GM12878 (cell line): ENCODE results near the gene VSTM4. TPM values are rescaled to one million over a fixed set of nuclear protein-coding genes. Genes with fewer than 3 reads are reported as not detected.

ENCODE experiments used
- ATAC-seq: fragments of 200-7000 bp; cut with Tn5 transposase; 3 replicates; pipeline ENCODE4 v1.9.1; 2020; ENCODE audit warnings: mild to moderate bottlenecking, moderate library complexity
- BruUV-seq: library from RNA; stranded (reverse); fragments of 400-500 nt; replicated peaks from 2 replicates; lab custom pipeline; 2021; lab: Mats Ljungman, UMichigan
- CTCF ChIA-PET: fragments of 300-600 bp; sonication (Branson Sonifier 250); formaldehyde crosslinking; extraction: SDS; loops from one replicate; lab custom pipeline; 2021; ENCODE audit warnings: inconsistent platforms; lab: Yijun Ruan, JAX
- POLR2A ChIA-PET: fragments of 350-600 bp; formaldehyde crosslinking; extraction: SDS; loops from one replicate; lab custom pipeline; 2021; ENCODE audit warnings: inconsistent platforms; lab: Charles Lee
- RAD21 ChIA-PET: fragments of 300-600 bp; sonication (Branson Sonifier 250); formaldehyde crosslinking; loops from one replicate; lab custom pipeline; 2023; ENCODE audit warnings: antibody characterized with exemption; ENCODE audit not compliant: unreplicated experiment; lab: Charles Lee
- SMC1A ChIA-PET: fragments of 300-600 bp; sonication (Branson Sonifier 250); formaldehyde crosslinking; loops from one replicate; lab custom pipeline; 2023; ENCODE audit not compliant: unreplicated experiment, uncharacterized antibody; lab: Charles Lee
- DNase-seq: peaks from one replicate; pipeline ENCODE4 v3.0.0-alpha.2; 2011; ENCODE audit warnings: low read depth, low spot score
- FAIRE-seq: peaks from 3 replicates; lab custom pipeline; 2011; peaks lifted over from hg19 to GRCh38; lab: Jason Lieb, UNC
- H2AFZ ChIP-seq: 2 replicates; pipeline ENCODE4 v1.6.0; 2011; ENCODE audit warnings: low read depth, low read length, control low read depth; ENCODE audit not compliant: control insufficient read depth
- H3K27ac ChIP-seq: 2 replicates; pipeline ENCODE4 v1.5.1; 2011; ENCODE audit warnings: control low read depth; ENCODE audit not compliant: control insufficient read depth, insufficient read depth
- H3K27me3 ChIP-seq, 2 experiments: replicated peaks in 1 of 2; 2 replicates each; pipeline versions ENCODE4 v1.6.0 to v1.6.1; 2011; ENCODE audit warnings: low read length in 1 of 2; ENCODE audit not compliant: control insufficient read depth in 2 of 2, insufficient read depth in 2 of 2
- H3K36me3 ChIP-seq, 2 experiments: 2 replicates each; pipeline ENCODE4 v1.5.1; 2011; ENCODE audit warnings: low read length in 1 of 2; ENCODE audit not compliant: control insufficient read depth in 2 of 2, insufficient read depth in 2 of 2
- H3K4me1 ChIP-seq: 2 replicates; pipeline ENCODE4 v1.6.1; 2011; ENCODE audit warnings: mild to moderate bottlenecking, low read length, moderate library complexity, mixed read lengths; ENCODE audit not compliant: control insufficient read depth, insufficient read depth
- H3K4me2 ChIP-seq: 2 replicates; pipeline ENCODE4 v1.6.0; 2011; ENCODE audit warnings: control low read depth; ENCODE audit not compliant: control insufficient read depth, insufficient read depth
- H3K4me3 ChIP-seq: fragments of 200-600 bp; sonication (generic); 2 replicates; pipeline ENCODE4 v1.5.1; 2016
- H3K79me2 ChIP-seq: 2 replicates; pipeline ENCODE4 v1.6.0; 2011; ENCODE audit warnings: low read length; ENCODE audit not compliant: control insufficient read depth, insufficient read depth
- H3K9ac ChIP-seq: 2 replicates; pipeline ENCODE4 v1.8.0; 2011; ENCODE audit warnings: low read length, control low read depth, mixed read lengths; ENCODE audit not compliant: control insufficient read depth, insufficient read depth
- H3K9me3 ChIP-seq: replicated peaks from 3 replicates; pipeline ENCODE4 v1.5.1; 2011; ENCODE audit warnings: mild to moderate bottlenecking, low read length; ENCODE audit not compliant: control insufficient read depth, insufficient read depth
- H4K20me1 ChIP-seq: 2 replicates; pipeline ENCODE4 v1.6.0; 2011; ENCODE audit not compliant: control insufficient read depth, insufficient read depth
- BCL3 ChIP-seq: IDR thresholded peaks from 2 replicates; pipeline ENCODE4 v1.6.1; 2011; ENCODE audit warnings: borderline replicate concordance, low read depth, mild to moderate bottlenecking, moderate library complexity, low read length; ENCODE audit not compliant: insufficient read depth, poor library complexity, severe bottlenecking
- BCLAF1 ChIP-seq: fragments of 450-650 bp; IDR thresholded peaks from 2 replicates; pipeline ENCODE4 v1.6.1; 2017; ENCODE audit warnings: antibody characterized with exemption, mild to moderate bottlenecking, moderate library complexity
- CHD2 ChIP-seq: IDR thresholded peaks from 2 replicates; pipeline ENCODE4 v1.6.1; 2011; ENCODE audit warnings: low read depth, low read length, improper control_type of control experiment, borderline replicate concordance
- HDAC6 ChIP-seq: fragments of 200-600 bp; sonication (generic); IDR thresholded peaks from one replicate; pipeline ENCODE4 v1.8.0; 2017; ENCODE audit warnings: antibody characterized with exemption; ENCODE audit not compliant: unreplicated experiment
- JUND ChIP-seq: IDR thresholded peaks from 2 replicates; pipeline ENCODE4 v1.6.1; 2012; ENCODE audit warnings: low read depth, mild to moderate bottlenecking, low read length, improper control_type of control experiment, moderate library complexity
- KDM1A ChIP-seq: fragments of 200-600 bp; sonication (generic); IDR thresholded peaks from 2 replicates; pipeline ENCODE4 v1.6.1; 2016; ENCODE audit warnings: borderline replicate concordance
- LARP7 ChIP-seq: fragments of 450-650 bp; IDR thresholded peaks from 2 replicates; pipeline ENCODE4 v1.6.1; 2017; ENCODE audit warnings: mild to moderate bottlenecking
- MYC ChIP-seq: IDR thresholded peaks from 2 replicates; pipeline ENCODE4 v1.6.1; 2011; ENCODE audit warnings: mild to moderate bottlenecking, low read length, moderate library complexity, inconsistent platforms; ENCODE audit not compliant: insufficient read depth, insufficient replicate concordance, insufficient read length, severe bottlenecking
- NR2F1 ChIP-seq: fragments of 450-650 bp; conservative IDR thresholded peaks from 2 replicates; pipeline ENCODE4 v1.6.1; 2017; ENCODE audit warnings: mild to moderate bottlenecking
- RAD21 ChIP-seq: IDR thresholded peaks from 2 replicates; pipeline ENCODE4 v1.6.1; 2011; ENCODE audit warnings: mild to moderate bottlenecking, low read depth, low read length, moderate library complexity; ENCODE audit not compliant: insufficient read depth
- RCOR1 ChIP-seq: conservative IDR thresholded peaks from 2 replicates; pipeline ENCODE4 v1.6.1; 2012; ENCODE audit warnings: low read depth, low read length, improper control_type of control experiment
- SUPT20H ChIP-seq: IDR thresholded peaks from 2 replicates; pipeline ENCODE4 v1.6.1; 2011; ENCODE audit warnings: low read depth, mild to moderate bottlenecking, low read length, moderate library complexity, borderline replicate concordance; ENCODE audit not compliant: control insufficient read depth
- ZNF384 ChIP-seq: IDR thresholded peaks from 2 replicates; pipeline ENCODE4 v1.6.1; 2012; ENCODE audit warnings: low read depth, mild to moderate bottlenecking, low read length, improper control_type of control experiment, borderline replicate concordance
- ZSCAN29 ChIP-seq: fragments of 450-650 bp; IDR thresholded peaks from 2 replicates; pipeline ENCODE4 v1.6.1; 2017; ENCODE audit warnings: mild to moderate bottlenecking, moderate library complexity
- WGBS: methylation state at CpG from one replicate; pipeline ENCODE4 v1.1.6; 2016; ENCODE audit warnings: low lambda C conversion rate; ENCODE audit not compliant: insufficient replicate concordance, insufficient coverage; ENCODE audit errors: missing lambda C conversion rate; 5-methylcytosine and 5-hydroxymethylcytosine counted together
- in situ Hi-C: fragments of 300-500 bp; cut with MboI; formaldehyde crosslinking; loops from 9 replicates; pipeline ENCODE4 v1.14.3; 2018; ENCODE audit warnings: mixed read lengths
- intact Hi-C: fragments of 100-400 bp; cut with micrococcal nuclease; formaldehyde crosslinking; loops from one replicate; pipeline ENCODE4 v1.14.2; 2022; ENCODE audit not compliant: unreplicated experiment
- polyA plus RNA-seq, 11 experiments: library from polyadenylated mRNA; depleted of rRNA in 4 of 11; unstranded in 6 of 11; stranded (reverse) in 5 of 11; fragments of >200 nt; fragmentation: Nextera tagmentation in 4 of 11; fragmentation: Illumina TruSeq in 1 of 11; extraction: Ambion mirVana in 4 of 11; extraction: Trizol in 1 of 11; gene quantifications; 1 replicate in 1 of 11; 2 replicates in 10 of 11; pipeline versions ENCODE4 v1.2.1 to v1.2.3, GENCODE V29; 2011 to 2016; ENCODE audit warnings: inconsistent platforms in 2 of 11, missing spikeins in 2 of 11, low read depth in 1 of 11
- total RNA-seq, 4 experiments: library from RNA; depleted of rRNA in 3 of 4; stranded (reverse); fragments of >200 nt in 3 of 4; fragmentation: Illumina TruSeq in 1 of 4; extraction: Trizol in 1 of 4; gene quantifications; 2 replicates each; pipeline versions ENCODE4 v1.2.1 to v1.2.3, GENCODE V29; 2013 to 2021
- TF ChIP-seq, protein P1 (sequence below): IDR thresholded peaks from 2 replicates; pipeline ENCODE4 v1.6.1; 2012; ENCODE audit warnings: mild to moderate bottlenecking, low read depth, low read length

Gene VSTM4
- total and polyA plus RNA-seq, 10 of the 15 experiments (the other 5 are each of a cell fraction or from before 2014, with no cell fraction given): 0.01 to 0.14 (median 0.02) TPM; not detected in 7

- no peak overlapping the region for H3K4me2 ChIP-seq
- H2AFZ ChIP-seq: no peak overlapping the region
- no peaks in the 10 kb centered on the region for H4K20me1 ChIP-seq
- ATAC-seq: no peak
- intact Hi-C loops: no loop called here
- ChIA-PET POLR2A (no interaction called here), RAD21 (no interaction called here), SMC1A (interaction anchor here (0.7 to 2.1 kb wide), 4 partner anchors 10 to 27 kb away, joined by 3 to 7 read pairs (median 4); no protein-coding TSS in a partner anchor), CTCF (interaction anchor here (1.1 to 1.3 kb wide), 2 partner anchors 25 to 103 kb away, joined by 3 read pairs; no protein-coding TSS in a partner anchor)
- no peaks in the 10 kb centered on the region; the same call in 2 of the 3 replicates for H3K9me3 ChIP-seq
- no peaks in the 10 kb centered on the region for H3K27me3 ChIP-seq
- 70% methylated on average over 5 of the region's 5 CpGs for WGBS
- BruUV-seq: no TSS peak
- no peak for FAIRE-seq
- DNase-seq: no peak
- H3K79me2 ChIP-seq: no peaks in the 10 kb centered on the region
- no peak overlapping the region for H3K9ac ChIP-seq
- H3K36me3 ChIP-seq: no peaks in the 10 kb centered on the region
- H3K4me1 ChIP-seq: peaks cover 12% of the 10 kb centered on the region
- H3K4me3 ChIP-seq: no peak overlapping the region
- in situ Hi-C loops: no loop called here
- no peak overlapping the region for H3K27ac ChIP-seq
- TF ChIP-seq CHD2 (no peak), RCOR1 (no peak), ZSCAN29 (no peak), JUND (no peak), KDM1A (no peak), MYC (no peak), ZNF384 (no peak), LARP7 (no peak), SUPT20H (no peak), HDAC6 (no peak), NR2F1 (no peak), RAD21 (no peak), BCL3 (no peak), BCLAF1 (no peak)
- TF ChIP-seq, protein P1, sequence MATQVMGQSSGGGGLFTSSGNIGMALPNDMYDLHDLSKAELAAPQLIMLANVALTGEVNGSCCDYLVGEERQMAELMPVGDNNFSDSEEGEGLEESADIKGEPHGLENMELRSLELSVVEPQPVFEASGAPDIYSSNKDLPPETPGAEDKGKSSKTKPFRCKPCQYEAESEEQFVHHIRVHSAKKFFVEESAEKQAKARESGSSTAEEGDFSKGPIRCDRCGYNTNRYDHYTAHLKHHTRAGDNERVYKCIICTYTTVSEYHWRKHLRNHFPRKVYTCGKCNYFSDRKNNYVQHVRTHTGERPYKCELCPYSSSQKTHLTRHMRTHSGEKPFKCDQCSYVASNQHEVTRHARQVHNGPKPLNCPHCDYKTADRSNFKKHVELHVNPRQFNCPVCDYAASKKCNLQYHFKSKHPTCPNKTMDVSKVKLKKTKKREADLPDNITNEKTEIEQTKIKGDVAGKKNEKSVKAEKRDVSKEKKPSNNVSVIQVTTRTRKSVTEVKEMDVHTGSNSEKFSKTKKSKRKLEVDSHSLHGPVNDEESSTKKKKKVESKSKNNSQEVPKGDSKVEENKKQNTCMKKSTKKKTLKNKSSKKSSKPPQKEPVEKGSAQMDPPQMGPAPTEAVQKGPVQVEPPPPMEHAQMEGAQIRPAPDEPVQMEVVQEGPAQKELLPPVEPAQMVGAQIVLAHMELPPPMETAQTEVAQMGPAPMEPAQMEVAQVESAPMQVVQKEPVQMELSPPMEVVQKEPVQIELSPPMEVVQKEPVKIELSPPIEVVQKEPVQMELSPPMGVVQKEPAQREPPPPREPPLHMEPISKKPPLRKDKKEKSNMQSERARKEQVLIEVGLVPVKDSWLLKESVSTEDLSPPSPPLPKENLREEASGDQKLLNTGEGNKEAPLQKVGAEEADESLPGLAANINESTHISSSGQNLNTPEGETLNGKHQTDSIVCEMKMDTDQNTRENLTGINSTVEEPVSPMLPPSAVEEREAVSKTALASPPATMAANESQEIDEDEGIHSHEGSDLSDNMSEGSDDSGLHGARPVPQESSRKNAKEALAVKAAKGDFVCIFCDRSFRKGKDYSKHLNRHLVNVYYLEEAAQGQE: no peak
These were observed 40.3 kb downstream of the VSTM4 start for GRCh38 chr10:49074836-49075682.
